Measurements from ENCODE around the gene MSI1.

DNA sequence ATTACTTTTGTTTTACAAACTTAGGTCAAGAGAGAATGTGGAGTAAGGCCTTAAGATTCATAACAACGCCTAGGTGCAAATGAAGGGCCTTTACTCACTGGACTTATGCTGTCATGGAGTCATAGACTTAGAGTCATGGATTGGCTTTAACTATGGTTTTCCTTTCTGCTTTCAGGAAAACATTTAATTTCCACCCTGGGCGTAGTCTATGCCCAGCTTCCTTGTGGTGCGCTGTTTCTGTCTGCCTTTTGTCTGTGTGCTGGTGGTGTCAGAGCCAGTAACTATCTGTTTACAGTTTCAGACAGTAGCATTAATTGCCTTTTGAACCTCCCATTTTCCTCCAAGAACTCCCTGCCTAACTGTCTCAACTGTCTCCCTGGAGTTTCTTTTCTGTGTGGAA, 37.1 kb upstream of the MSI1 start:
- no peak for TF ChIP-seq EZH2 (IDR thresholded peaks at IDR 0.05; ENCODE audit: low read depth)
- TF ChIP-seq, protein P1, sequence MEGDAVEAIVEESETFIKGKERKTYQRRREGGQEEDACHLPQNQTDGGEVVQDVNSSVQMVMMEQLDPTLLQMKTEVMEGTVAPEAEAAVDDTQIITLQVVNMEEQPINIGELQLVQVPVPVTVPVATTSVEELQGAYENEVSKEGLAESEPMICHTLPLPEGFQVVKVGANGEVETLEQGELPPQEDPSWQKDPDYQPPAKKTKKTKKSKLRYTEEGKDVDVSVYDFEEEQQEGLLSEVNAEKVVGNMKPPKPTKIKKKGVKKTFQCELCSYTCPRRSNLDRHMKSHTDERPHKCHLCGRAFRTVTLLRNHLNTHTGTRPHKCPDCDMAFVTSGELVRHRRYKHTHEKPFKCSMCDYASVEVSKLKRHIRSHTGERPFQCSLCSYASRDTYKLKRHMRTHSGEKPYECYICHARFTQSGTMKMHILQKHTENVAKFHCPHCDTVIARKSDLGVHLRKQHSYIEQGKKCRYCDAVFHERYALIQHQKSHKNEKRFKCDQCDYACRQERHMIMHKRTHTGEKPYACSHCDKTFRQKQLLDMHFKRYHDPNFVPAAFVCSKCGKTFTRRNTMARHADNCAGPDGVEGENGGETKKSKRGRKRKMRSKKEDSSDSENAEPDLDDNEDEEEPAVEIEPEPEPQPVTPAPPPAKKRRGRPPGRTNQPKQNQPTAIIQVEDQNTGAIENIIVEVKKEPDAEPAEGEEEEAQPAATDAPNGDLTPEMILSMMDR (conservative IDR thresholded peaks at IDR 0.05), result no peak
